Mammary epithelial cell (primary cell): ENCODE measurements around the gene APBA3.

Experiments used
- EZH2 ChIP-seq: IDR thresholded peaks from 2 replicates; pipeline ENCODE4 v1.6.1; 2012; ENCODE audit warnings: low read length, inconsistent platforms, borderline replicate concordance
- TF ChIP-seq, protein P1 (sequence below), 2 donors: IDR thresholded peaks in 1 of 2; conservative IDR thresholded peaks in 1 of 2; 2 replicates each; pipeline ENCODE4 v1.5.1; 2011 to 2012; ENCODE audit warnings: inconsistent platforms in 2 of 2, low read length in 2 of 2, mild to moderate bottlenecking in 2 of 2, control low read depth in 1 of 2, low read depth in 1 of 2; ENCODE audit not compliant: insufficient read depth in 1 of 2; ENCODE audit errors: extremely low read depth in 1 of 2

DNA sequence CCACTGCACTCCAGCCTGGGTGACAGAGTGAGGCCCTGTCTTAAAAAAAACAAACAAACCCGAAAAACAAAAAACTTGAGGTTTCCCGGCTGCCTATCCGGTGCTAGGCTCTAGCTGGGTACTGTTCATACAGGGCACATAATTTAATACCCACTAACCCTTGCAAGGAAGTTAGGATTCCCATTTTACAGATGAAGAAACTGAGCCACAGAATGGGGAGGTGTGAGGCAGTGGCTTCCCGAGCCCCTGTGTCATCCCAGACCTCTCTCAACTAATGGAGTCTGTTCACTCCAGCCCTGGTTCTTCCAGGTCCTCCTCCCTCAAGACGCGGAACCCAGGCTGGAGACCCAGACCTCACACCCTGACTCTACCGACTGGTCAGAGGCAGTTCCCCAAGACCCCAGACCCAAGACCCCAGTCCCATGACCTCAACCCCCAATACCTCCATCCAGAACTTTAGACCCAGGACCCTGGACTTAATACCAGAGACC is 576 bp downstream of the APBA3 start:
- TF ChIP-seq, protein P1, sequence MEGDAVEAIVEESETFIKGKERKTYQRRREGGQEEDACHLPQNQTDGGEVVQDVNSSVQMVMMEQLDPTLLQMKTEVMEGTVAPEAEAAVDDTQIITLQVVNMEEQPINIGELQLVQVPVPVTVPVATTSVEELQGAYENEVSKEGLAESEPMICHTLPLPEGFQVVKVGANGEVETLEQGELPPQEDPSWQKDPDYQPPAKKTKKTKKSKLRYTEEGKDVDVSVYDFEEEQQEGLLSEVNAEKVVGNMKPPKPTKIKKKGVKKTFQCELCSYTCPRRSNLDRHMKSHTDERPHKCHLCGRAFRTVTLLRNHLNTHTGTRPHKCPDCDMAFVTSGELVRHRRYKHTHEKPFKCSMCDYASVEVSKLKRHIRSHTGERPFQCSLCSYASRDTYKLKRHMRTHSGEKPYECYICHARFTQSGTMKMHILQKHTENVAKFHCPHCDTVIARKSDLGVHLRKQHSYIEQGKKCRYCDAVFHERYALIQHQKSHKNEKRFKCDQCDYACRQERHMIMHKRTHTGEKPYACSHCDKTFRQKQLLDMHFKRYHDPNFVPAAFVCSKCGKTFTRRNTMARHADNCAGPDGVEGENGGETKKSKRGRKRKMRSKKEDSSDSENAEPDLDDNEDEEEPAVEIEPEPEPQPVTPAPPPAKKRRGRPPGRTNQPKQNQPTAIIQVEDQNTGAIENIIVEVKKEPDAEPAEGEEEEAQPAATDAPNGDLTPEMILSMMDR (conservative IDR thresholded peaks at IDR 0.05 in 1 of 2, IDR thresholded peaks at IDR 0.05 in 1 of 2; ENCODE audit: extremely low read depth in 1 of 2, insufficient read depth in 1 of 2, low read depth in 1 of 2, low read length in 2 of 2) = no peak
- TF ChIP-seq EZH2 = no peak
